Measurements from ENCODE around the gene SYNE3. TPM values are rescaled to one million over a fixed set of nuclear protein-coding genes. Genes with fewer than 3 reads are reported as not detected.

Gene SYNE3
- total and polyA plus RNA-seq, 2 donors (not counting 1 experiment from before 2014, with no cell fraction given), result 17.8 to 76.1 TPM

DNA sequence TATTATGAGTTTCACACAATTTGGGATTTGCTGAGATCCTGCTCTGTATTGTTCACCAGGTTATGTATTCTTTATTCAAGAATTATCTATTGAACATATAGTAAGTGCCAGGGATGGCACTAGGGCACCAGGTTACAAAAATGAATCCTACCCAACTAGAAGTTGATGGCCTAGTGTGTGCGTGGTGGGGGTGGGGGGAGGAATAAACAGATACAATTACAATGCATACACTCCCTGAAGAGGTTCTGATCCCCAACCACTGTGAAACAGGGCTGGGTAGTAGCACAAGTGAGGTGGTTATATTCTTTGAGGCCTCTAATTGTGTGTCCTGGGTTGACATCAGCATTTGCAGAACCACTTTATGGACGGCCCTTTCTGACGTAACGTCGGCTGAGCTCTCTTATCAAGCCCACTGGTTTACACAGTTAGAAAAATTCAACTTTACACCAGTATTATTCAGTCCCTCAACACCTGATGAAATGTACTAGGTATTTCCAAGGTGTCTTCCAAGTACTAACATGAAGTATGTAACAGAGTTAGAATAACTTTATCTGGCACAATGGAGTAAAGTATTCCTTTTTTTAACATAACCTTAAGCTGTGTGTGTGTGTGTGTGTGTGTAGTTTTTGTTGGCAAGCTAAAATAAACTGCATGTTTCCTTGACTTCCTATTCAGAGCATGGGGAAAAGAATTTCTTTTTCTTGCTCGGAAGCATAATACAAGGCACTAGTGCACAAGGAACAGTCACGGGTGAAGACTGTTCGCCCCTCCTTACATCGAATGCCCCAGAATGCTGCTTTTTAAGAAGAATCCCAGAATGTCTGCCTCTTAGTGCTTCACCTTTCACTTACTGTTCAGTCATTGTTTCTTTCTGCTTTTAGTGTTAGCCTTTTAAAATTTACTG lies 10.3 kb upstream of the SYNE3 start:
- H3K4me1 ChIP-seq (ENCODE audit: control insufficient read depth in 2 of 2, insufficient read depth in 2 of 2, low read length in 2 of 2), result peaks cover 7 to 25% of the 10 kb centered on the region in 2 donors
- no peak overlapping the region for H3K4me3 Mint-ChIP-seq

More for the DNA sequence above, 10.3 kb upstream of the SYNE3 start:
- H3K4me3 ChIP-seq (ENCODE audit: control extremely low read depth in 1 of 5, extremely low read depth in 1 of 5, insufficient read depth in 1 of 5, low read depth in 2 of 5, low read length in 4 of 5), result no peak overlapping the region
- POLR2A ChIA-PET, result interaction anchor here (0.6 to 0.9 kb wide), 4 partner anchors 8 to 837 kb away, joined by 3 read pairs; no protein-coding TSS in a partner anchor
- ATAC-seq (ENCODE audit: low read depth) (no peak), DNase-seq (no peak)
- H3K9me3 ChIP-seq (ENCODE audit: control extremely low read depth in 1 of 3, control insufficient read depth in 2 of 3, insufficient read depth in 1 of 3, low read length in 2 of 3), result no peaks in the 10 kb centered on the region
- Mint-ChIP-seq H3K9me3 (ENCODE audit: insufficient read depth) (no peaks in the 10 kb centered on the region), H3K4me1 (peaks cover 31% of the 10 kb centered on the region), H3K27ac (no peak overlapping the region), H3K27me3 (no peaks in the 10 kb centered on the region)
- no peaks in the 10 kb centered on the region for H4K20me1 ChIP-seq (ENCODE audit: control insufficient read depth, insufficient read depth, low read length, poor library complexity, severe bottlenecking)
- H3K36me3 ChIP-seq (replicated peaks in 1 of 2; ENCODE audit: control extremely low read depth in 1 of 2, control insufficient read depth in 1 of 2, extremely low read depth in 1 of 2, insufficient read depth in 2 of 2, low read length in 1 of 2), result peaks cover 0 to 11% of the 10 kb centered on the region in 2 experiments
- no peak overlapping the region for H3K27ac ChIP-seq (ENCODE audit: low read length in 2 of 2)
- peaks cover 22% of the 10 kb centered on the region for H3K79me2 ChIP-seq (ENCODE audit: control insufficient read depth, insufficient read depth, low read length)
- 71% methylated on average over 6 of the region's 9 CpGs for WGBS (ENCODE audit: insufficient coverage)
- H2AFZ ChIP-seq (ENCODE audit: insufficient read depth, low read depth, low read length, poor library complexity, severe bottlenecking), result no peak overlapping the region
- no peak overlapping the region for H3K9ac ChIP-seq (ENCODE audit: low read length)
- H3K4me2 ChIP-seq (replicated peaks; ENCODE audit: low read depth, low read length, poor library complexity, severe bottlenecking), result no peak overlapping the region
- no peaks in the 10 kb centered on the region for H3K27me3 ChIP-seq (replicated peaks in 1 of 4; ENCODE audit: control extremely low read depth in 1 of 4, control insufficient read depth in 3 of 4, insufficient read depth in 4 of 4, low read length in 3 of 4)
- intact Hi-C loops (cut with micrococcal nuclease), result loop anchor here (1.0 kb wide), 3 partner anchors 8 to 99 kb away; no protein-coding TSS in a partner anchor
- no peak for TF ChIP-seq EZH2 (IDR thresholded peaks at IDR 0.05; ENCODE audit: borderline replicate concordance, insufficient read depth, low read depth, low read length, poor library complexity, severe bottlenecking)
- TF ChIP-seq, protein P1, sequence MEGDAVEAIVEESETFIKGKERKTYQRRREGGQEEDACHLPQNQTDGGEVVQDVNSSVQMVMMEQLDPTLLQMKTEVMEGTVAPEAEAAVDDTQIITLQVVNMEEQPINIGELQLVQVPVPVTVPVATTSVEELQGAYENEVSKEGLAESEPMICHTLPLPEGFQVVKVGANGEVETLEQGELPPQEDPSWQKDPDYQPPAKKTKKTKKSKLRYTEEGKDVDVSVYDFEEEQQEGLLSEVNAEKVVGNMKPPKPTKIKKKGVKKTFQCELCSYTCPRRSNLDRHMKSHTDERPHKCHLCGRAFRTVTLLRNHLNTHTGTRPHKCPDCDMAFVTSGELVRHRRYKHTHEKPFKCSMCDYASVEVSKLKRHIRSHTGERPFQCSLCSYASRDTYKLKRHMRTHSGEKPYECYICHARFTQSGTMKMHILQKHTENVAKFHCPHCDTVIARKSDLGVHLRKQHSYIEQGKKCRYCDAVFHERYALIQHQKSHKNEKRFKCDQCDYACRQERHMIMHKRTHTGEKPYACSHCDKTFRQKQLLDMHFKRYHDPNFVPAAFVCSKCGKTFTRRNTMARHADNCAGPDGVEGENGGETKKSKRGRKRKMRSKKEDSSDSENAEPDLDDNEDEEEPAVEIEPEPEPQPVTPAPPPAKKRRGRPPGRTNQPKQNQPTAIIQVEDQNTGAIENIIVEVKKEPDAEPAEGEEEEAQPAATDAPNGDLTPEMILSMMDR (IDR thresholded peaks at IDR 0.05), result no peak
- CTCF ChIA-PET, result interaction anchor here (0.8 to 6.2 kb wide), 33 partner anchors 8 to 467 kb away, joined by 3 to 204 read pairs (median 5); partner anchors contain the start of genes GLRX5 and SYNE3

Data from B cell (primary cell).